Measurements from ENCODE around the gene SORBS1. TPM values are rescaled to one million over a fixed set of nuclear protein-coding genes. Genes with fewer than 3 reads are reported as not detected.

Gene SORBS1
- total and polyA plus RNA-seq, 2 donors (not counting 3 experiments of a cell fraction or from before 2014, with no cell fraction given), result 2.0 to 7.9 TPM

DNA sequence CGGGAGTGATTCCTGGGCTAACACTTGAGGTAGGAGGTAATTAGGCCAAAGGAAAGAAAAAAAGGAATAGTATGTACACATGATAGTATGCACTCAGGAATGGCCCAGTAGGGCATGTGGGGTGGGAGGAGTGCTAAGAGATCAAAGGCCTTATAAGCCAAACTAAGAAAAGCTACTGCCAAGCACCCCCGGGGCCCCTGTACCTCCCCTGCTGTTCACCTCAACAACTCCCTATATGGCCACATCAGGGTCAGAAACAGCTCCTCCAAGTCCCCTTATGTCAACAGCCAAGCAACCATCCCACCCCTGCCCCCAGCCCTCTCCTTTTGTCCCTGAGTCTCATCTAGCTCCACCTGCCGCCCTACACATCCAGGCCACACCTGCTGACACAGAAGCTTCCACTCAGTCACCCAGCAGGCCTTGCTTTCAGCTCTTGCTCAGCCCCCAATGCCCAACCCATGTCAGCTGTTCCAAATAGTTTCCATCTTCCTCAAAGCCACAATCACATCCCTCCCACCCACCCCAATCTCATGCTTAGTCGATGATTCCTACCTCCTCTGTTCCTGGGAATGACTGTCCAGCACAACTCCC, 80.2 kb downstream of the SORBS1 start:
- CTCF ChIA-PET, result interaction anchor here (1.0 to 2.2 kb wide), 4 partner anchors 10 to 80 kb away, joined by 3 to 5 read pairs (median 4); partner anchors contain the start of gene SORBS1
- intact Hi-C loops (cut with micrococcal nuclease), result loop anchor here (1.0 kb wide), 2 partner anchors 36 to 80 kb away; partner anchors contain the start of gene SORBS1
- Histone ChIP-seq H3K36me3 (ENCODE audit: control insufficient read depth in 2 of 2, extremely low read depth in 1 of 2, insufficient read depth in 2 of 2, low read length in 2 of 2) (no peaks in the 10 kb centered on the region), H3K79me2 (ENCODE audit: control insufficient read depth, insufficient read depth, low read length) (no peaks in the 10 kb centered on the region), H2AFZ (ENCODE audit: low read depth, low read length) (no peak overlapping the region), H3K27ac (ENCODE audit: insufficient read depth, low read depth, low read length) (no peak overlapping the region), H3K4me3 (replicated peaks in 1 of 3; ENCODE audit: insufficient read depth in 1 of 3, low read depth in 1 of 3, low read length in 3 of 3) (no peak overlapping the region), H4K20me1 (replicated peaks; ENCODE audit: control insufficient read depth, extremely low read depth, insufficient read depth, low read length) (no peaks in the 10 kb centered on the region), H3K27me3 (ENCODE audit: control insufficient read depth in 2 of 2, insufficient read depth in 2 of 2, low read length in 2 of 2) (no peaks in the 10 kb centered on the region), H3K9me3 (replicated peaks; ENCODE audit: control insufficient read depth, insufficient read depth, low read length) (no peaks in the 10 kb centered on the region), H3K4me1 (ENCODE audit: control insufficient read depth, extremely low read depth, insufficient read depth, low read length) (peaks cover 32% of the 10 kb centered on the region), H3K9me1 (replicated peaks; ENCODE audit: control insufficient read depth, extremely low read depth, insufficient read depth, low read length) (no peaks in the 10 kb centered on the region), H3K4me2 (ENCODE audit: insufficient read depth, low read length) (no peak overlapping the region), H3K9ac (replicated peaks; ENCODE audit: extremely low read depth, insufficient read depth, low read length) (no peak overlapping the region)
- TF ChIP-seq POLR2A (IDR thresholded peaks at IDR 0.05; ENCODE audit: low read depth, low read length), result no peak
- no peak for TF ChIP-seq POLR2AphosphoS5 (IDR thresholded peaks at IDR 0.05; ENCODE audit: insufficient read depth, low read depth, low read length)
- no peak for TF ChIP-seq MYC (IDR thresholded peaks at IDR 0.05; ENCODE audit: low read depth, low read length)
- TF ChIP-seq, protein P1, sequence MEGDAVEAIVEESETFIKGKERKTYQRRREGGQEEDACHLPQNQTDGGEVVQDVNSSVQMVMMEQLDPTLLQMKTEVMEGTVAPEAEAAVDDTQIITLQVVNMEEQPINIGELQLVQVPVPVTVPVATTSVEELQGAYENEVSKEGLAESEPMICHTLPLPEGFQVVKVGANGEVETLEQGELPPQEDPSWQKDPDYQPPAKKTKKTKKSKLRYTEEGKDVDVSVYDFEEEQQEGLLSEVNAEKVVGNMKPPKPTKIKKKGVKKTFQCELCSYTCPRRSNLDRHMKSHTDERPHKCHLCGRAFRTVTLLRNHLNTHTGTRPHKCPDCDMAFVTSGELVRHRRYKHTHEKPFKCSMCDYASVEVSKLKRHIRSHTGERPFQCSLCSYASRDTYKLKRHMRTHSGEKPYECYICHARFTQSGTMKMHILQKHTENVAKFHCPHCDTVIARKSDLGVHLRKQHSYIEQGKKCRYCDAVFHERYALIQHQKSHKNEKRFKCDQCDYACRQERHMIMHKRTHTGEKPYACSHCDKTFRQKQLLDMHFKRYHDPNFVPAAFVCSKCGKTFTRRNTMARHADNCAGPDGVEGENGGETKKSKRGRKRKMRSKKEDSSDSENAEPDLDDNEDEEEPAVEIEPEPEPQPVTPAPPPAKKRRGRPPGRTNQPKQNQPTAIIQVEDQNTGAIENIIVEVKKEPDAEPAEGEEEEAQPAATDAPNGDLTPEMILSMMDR (IDR thresholded peaks at IDR 0.05; ENCODE audit: extremely low read depth in 1 of 2, insufficient read depth in 1 of 2, low read depth in 1 of 2, low read length in 2 of 2), result no peak
- dilution Hi-C loops (cut with MboI; ENCODE audit: extremely low pct_ligation_motif_present, low sequenced_read_pairs), result no loop called here
- no TSS peak for BruUV-seq (replicated peaks)
- no peak for DNase-seq (ENCODE audit: low read depth, low spot score)
- FAIRE-seq, result no peak
- POLR2A ChIA-PET, result no interaction called here

All from endothelial cell of umbilical vein (primary cell).